SK-N-SH (cell line): ENCODE data around the gene PPP1R14C. TPM values are rescaled to one million over a fixed set of nuclear protein-coding genes. Genes with fewer than 3 reads are reported as not detected.

Source experiments
- CTCF ChIA-PET: fragments of 300-600, 350-600 bp; formaldehyde crosslinking; extraction: SDS; loops from one replicate; lab custom pipeline; 2021; lab: Yijun Ruan, JAX
- POLR2A ChIA-PET: fragments of 350-600 bp; sonication (Branson Sonifier 250); formaldehyde crosslinking; extraction: SDS; loops from one replicate; lab custom pipeline; 2020; ENCODE audit warnings: antibody characterized with exemption, inconsistent platforms; lab: Yijun Ruan, JAX
- DNase-seq: peaks from one replicate; pipeline ENCODE4 v3.0.0; 2012
- H2AFZ ChIP-seq: fragments of 200-600 bp; sonication (generic); 2 replicates; pipeline ENCODE4 v1.8.1; 2016; ENCODE audit warnings: antibody characterized with exemption, mild to moderate bottlenecking, low read depth
- H3F3A ChIP-seq: fragments of 200-600 bp; sonication (generic); replicated peaks from 2 replicates; pipeline ENCODE3; 2016; ENCODE audit warnings: antibody characterized with exemption, mild to moderate bottlenecking; ENCODE audit not compliant: insufficient read depth
- H3K27ac ChIP-seq, 2 experiments: fragments of 200-500 bp in 1 of 2; fragments of 200-600 bp in 1 of 2; sonication (Bioruptor generic) in 1 of 2; sonication (generic), shearing (Covaris generic) in 1 of 2; 2 replicates each; pipeline versions ENCODE4 v1.5.1 to v1.6.1; 2014 to 2016; ENCODE audit warnings: low read depth in 2 of 2, inconsistent platforms in 1 of 2, low read length in 1 of 2, mild to moderate bottlenecking in 1 of 2, mixed read lengths in 1 of 2
- H3K27me3 ChIP-seq: fragments of 200-600 bp; sonication (generic), shearing (Covaris generic); 2 replicates; pipeline ENCODE4 v1.6.1; 2016; ENCODE audit warnings: mixed run types; ENCODE audit not compliant: insufficient read depth
- H3K36me3 ChIP-seq, 2 experiments: fragments of 200-500 bp in 1 of 2; fragments of 200-600 bp in 1 of 2; sonication (Bioruptor generic) in 1 of 2; sonication (generic) in 1 of 2; replicated peaks in 1 of 2; 2 replicates each; pipeline versions ENCODE3 to v1.5.1; 2014 to 2016; ENCODE audit warnings: low read length in 1 of 2, mild to moderate bottlenecking in 1 of 2; ENCODE audit not compliant: insufficient read depth in 2 of 2, control insufficient read depth in 1 of 2
- H3K4me1 ChIP-seq, 2 experiments: fragments of 200-500 bp in 1 of 2; fragments of 200-600 bp in 1 of 2; sonication (Bioruptor generic) in 1 of 2; sonication (generic), shearing (Covaris generic) in 1 of 2; 2 replicates each; pipeline versions ENCODE4 v1.5.1 to v1.6.1; 2014 to 2016; ENCODE audit warnings: low read depth in 1 of 2, low read length in 1 of 2, mixed run types in 1 of 2; ENCODE audit not compliant: insufficient read depth in 2 of 2, control insufficient read depth in 1 of 2
- H3K4me2 ChIP-seq: fragments of 200-600 bp; sonication (generic), shearing (Covaris generic); 2 replicates; pipeline ENCODE4 v1.6.1; 2017; ENCODE audit warnings: mixed run types
- H3K4me3 ChIP-seq, 2 experiments: fragments of 200-500 bp in 1 of 2; fragments of 200-600 bp in 1 of 2; sonication (Bioruptor generic) in 1 of 2; sonication (generic), shearing (Covaris generic) in 1 of 2; 2 replicates each; pipeline versions ENCODE4 v1.5.1 to v1.8.1; 2014 to 2016; ENCODE audit warnings: low read depth in 2 of 2, inconsistent platforms in 1 of 2, low read length in 1 of 2, mild to moderate bottlenecking in 1 of 2, mixed read lengths in 1 of 2, moderate library complexity in 1 of 2
- H3K79me2 ChIP-seq: fragments of 200-600 bp; sonication (generic); 2 replicates; pipeline ENCODE4 v1.8.1; 2017; ENCODE audit warnings: mild to moderate bottlenecking; ENCODE audit not compliant: insufficient read depth
- H3K9ac ChIP-seq: fragments of 200-600 bp; sonication (generic); 2 replicates; pipeline ENCODE4 v1.6.1; 2017; ENCODE audit warnings: mixed run types
- H3K9me2 ChIP-seq: fragments of 200-600 bp; sonication (generic); 2 replicates; pipeline ENCODE4 v1.6.1; 2017; ENCODE audit warnings: mixed run types
- H3K9me3 ChIP-seq: fragments of 200-600 bp; sonication (generic); 2 replicates; pipeline ENCODE4 v1.6.1; 2017; ENCODE audit warnings: mixed run types, mild to moderate bottlenecking, moderate library complexity
- H4K20me1 ChIP-seq: fragments of 200-600 bp; sonication (generic); 2 replicates; pipeline ENCODE4 v1.6.1; 2017; ENCODE audit warnings: mild to moderate bottlenecking, mixed run types; ENCODE audit not compliant: insufficient read depth
- CHD2 ChIP-seq: fragments of 150-350 bp; IDR thresholded peaks from 2 replicates; pipeline ENCODE4 v1.6.1; 2018; ENCODE audit warnings: low read length; ENCODE audit not compliant: partially characterized antibody
- EP300 ChIP-seq, 2 experiments: IDR thresholded peaks; 2 replicates each; pipeline versions ENCODE4 v1.4.0 to v1.6.1; 2012; ENCODE audit warnings: borderline replicate concordance in 1 of 2, low read depth in 1 of 2, low read length in 1 of 2
- FOSL2 ChIP-seq: IDR thresholded peaks from 2 replicates; pipeline ENCODE4 v1.4.0; 2012; ENCODE audit warnings: low read depth, mild to moderate bottlenecking, moderate library complexity, borderline replicate concordance
- GATA2 ChIP-seq: sonication (generic); formaldehyde crosslinking; IDR thresholded peaks from 2 replicates; pipeline ENCODE4 v1.5.0; 2020; ENCODE audit warnings: mild to moderate bottlenecking, missing genetic modification reagents
- JUND ChIP-seq: IDR thresholded peaks from 2 replicates; pipeline ENCODE4 v1.4.0; 2012
- MEF2A ChIP-seq: IDR thresholded peaks from 2 replicates; pipeline ENCODE4 v1.4.0; 2012; ENCODE audit warnings: low read depth, borderline replicate concordance
- MXI1 ChIP-seq: IDR thresholded peaks from 2 replicates; pipeline ENCODE4 v1.6.1; 2012; ENCODE audit warnings: mild to moderate bottlenecking, low read depth, low read length, improper control_type of control experiment
- NFIC ChIP-seq: IDR thresholded peaks from 2 replicates; pipeline ENCODE4 v1.4.0; 2012; ENCODE audit warnings: borderline replicate concordance
- NRF1 ChIP-seq: IDR thresholded peaks from 2 replicates; pipeline ENCODE4 v1.6.1; 2012; ENCODE audit warnings: low read depth, mild to moderate bottlenecking, low read length
- POLR2AphosphoS5 ChIP-seq: IDR thresholded peaks from 2 replicates; pipeline ENCODE4 v1.6.1; 2012; ENCODE audit warnings: low read depth, low read length
- RFX5 ChIP-seq: IDR thresholded peaks from 2 replicates; pipeline ENCODE4 v1.6.1; 2012; ENCODE audit warnings: mild to moderate bottlenecking, improper control_type of control experiment, low read length
- RXRA ChIP-seq: IDR thresholded peaks from 2 replicates; pipeline ENCODE4 v1.4.0; 2012; ENCODE audit warnings: low read depth, mild to moderate bottlenecking, borderline replicate concordance
- SIN3A ChIP-seq: IDR thresholded peaks from 2 replicates; pipeline ENCODE4 v1.6.1; 2012; ENCODE audit warnings: low read depth, mild to moderate bottlenecking, low read length, moderate library complexity, borderline replicate concordance
- TAF1 ChIP-seq: IDR thresholded peaks from 2 replicates; pipeline ENCODE4 v1.6.1; 2012; ENCODE audit warnings: low read depth, mild to moderate bottlenecking, low read length, moderate library complexity, borderline replicate concordance
- TCF12 ChIP-seq: IDR thresholded peaks from 2 replicates; pipeline ENCODE4 v1.4.0; 2012
- TEAD4 ChIP-seq: IDR thresholded peaks from 2 replicates; pipeline ENCODE4 v1.4.0; 2012; ENCODE audit warnings: mild to moderate bottlenecking, borderline replicate concordance; ENCODE audit not compliant: insufficient read depth
- WGBS: methylation state at CpG from one replicate; pipeline ENCODE4 v1.1.6; 2017; ENCODE audit warnings: low lambda C conversion rate; 5-methylcytosine and 5-hydroxymethylcytosine counted together
- polyA plus RNA-seq, 3 experiments: library from polyadenylated mRNA; depleted of rRNA; stranded (reverse); fragments of >200 nt; gene quantifications; 2 replicates each; pipeline ENCODE4 v1.2.3, GENCODE V29; 2012
- TF ChIP-seq, protein P1 (sequence below): IDR thresholded peaks from 2 replicates; pipeline ENCODE4 v1.6.1; 2012; ENCODE audit warnings: mild to moderate bottlenecking, low read depth, low read length, moderate library complexity
- TF ChIP-seq, protein P2 (sequence below): IDR thresholded peaks from 2 replicates; pipeline ENCODE4; 2012
- TF ChIP-seq, protein P3 (sequence below): IDR thresholded peaks from 2 replicates; pipeline ENCODE4 v1.4.0; 2012; ENCODE audit warnings: low read depth, borderline replicate concordance

PPP1R14C gene
- polyA plus RNA-seq, 1 of the 3 experiments (the other 2 are of a cell fraction), result not detected

DNA sequence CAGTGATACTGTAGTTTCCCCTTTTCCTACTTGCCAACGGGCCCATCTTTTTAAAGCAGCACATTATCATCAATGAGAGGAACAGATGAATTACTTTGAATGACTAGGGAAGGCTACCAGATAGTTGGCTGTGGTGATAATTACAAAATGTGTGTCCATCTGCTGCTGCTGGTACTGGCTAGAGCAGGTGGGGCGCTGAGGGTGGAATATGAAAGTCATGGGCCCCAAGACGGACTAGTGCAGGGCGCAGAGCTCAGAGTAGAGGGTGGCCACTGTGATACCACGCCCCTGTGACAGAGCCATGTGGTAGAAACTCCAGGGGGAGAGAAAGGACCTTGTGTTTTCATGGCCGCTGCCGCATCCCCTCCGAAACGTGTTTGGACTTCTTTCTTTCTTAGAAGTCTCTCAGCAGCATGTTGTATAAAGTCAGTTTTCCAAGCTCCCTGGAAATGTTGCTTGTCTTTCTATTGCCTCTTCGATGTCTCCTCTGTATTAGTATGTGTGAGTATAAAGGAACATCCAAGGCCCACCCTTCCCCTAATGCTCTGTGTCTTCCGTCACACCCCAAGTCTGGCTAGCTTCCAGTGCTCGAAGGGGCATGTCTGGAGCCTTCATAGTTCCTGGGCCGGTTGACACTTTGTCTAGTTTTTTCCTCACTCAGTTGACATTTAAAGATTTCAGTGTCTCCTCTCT is 88.1 kb downstream of the PPP1R14C start:
- H3K4me2 ChIP-seq, result no peak overlapping the region
- ChIA-PET CTCF (interaction anchor here (0.7 kb wide), 1 partner anchor 8 kb away, joined by 3 read pairs; no protein-coding TSS in a partner anchor), POLR2A (no interaction called here)

DNA sequence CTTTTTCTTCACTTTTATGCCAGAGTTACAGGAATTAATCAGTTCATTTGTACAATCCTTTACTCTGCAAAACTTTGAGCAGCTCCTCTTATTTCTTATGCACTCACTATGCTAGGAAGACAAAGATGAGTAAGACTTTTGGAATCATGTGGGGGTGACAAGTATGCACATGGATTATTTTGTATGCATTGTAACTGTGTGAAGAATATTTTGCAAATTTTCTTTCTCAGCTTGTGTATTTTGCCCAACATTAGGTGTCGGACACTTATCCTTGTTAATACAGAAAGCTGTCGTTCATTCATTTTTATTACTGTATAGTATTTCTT is 88.6 kb downstream of the PPP1R14C start:
- no peak overlapping the region for H2AFZ ChIP-seq
- H4K20me1 ChIP-seq, result no peaks in the 10 kb centered on the region
- H3K27me3 ChIP-seq, result peaks cover 7% of the 10 kb centered on the region; the same call in 1 of the 2 replicates
- no peaks in the 10 kb centered on the region for H3K4me1 ChIP-seq
- H3K9me2 ChIP-seq, result no peaks in the 10 kb centered on the region
- no peak for DNase-seq
- TF ChIP-seq TEAD4 (no peak), TCF12 (no peak), RXRA (no peak), NFIC (no peak), TAF1 (no peak), GATA2 (no peak), RFX5 (no peak), MEF2A (no peak), JUND (no peak), MXI1 (no peak), NRF1 (no peak), CHD2 (no peak), EP300 (IDR thresholded peaks at IDR 0.05; ENCODE audit: borderline replicate concordance in 1 of 2, low read depth in 1 of 2, low read length in 1 of 2) (no peak)
- TF ChIP-seq, protein P1, sequence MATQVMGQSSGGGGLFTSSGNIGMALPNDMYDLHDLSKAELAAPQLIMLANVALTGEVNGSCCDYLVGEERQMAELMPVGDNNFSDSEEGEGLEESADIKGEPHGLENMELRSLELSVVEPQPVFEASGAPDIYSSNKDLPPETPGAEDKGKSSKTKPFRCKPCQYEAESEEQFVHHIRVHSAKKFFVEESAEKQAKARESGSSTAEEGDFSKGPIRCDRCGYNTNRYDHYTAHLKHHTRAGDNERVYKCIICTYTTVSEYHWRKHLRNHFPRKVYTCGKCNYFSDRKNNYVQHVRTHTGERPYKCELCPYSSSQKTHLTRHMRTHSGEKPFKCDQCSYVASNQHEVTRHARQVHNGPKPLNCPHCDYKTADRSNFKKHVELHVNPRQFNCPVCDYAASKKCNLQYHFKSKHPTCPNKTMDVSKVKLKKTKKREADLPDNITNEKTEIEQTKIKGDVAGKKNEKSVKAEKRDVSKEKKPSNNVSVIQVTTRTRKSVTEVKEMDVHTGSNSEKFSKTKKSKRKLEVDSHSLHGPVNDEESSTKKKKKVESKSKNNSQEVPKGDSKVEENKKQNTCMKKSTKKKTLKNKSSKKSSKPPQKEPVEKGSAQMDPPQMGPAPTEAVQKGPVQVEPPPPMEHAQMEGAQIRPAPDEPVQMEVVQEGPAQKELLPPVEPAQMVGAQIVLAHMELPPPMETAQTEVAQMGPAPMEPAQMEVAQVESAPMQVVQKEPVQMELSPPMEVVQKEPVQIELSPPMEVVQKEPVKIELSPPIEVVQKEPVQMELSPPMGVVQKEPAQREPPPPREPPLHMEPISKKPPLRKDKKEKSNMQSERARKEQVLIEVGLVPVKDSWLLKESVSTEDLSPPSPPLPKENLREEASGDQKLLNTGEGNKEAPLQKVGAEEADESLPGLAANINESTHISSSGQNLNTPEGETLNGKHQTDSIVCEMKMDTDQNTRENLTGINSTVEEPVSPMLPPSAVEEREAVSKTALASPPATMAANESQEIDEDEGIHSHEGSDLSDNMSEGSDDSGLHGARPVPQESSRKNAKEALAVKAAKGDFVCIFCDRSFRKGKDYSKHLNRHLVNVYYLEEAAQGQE, result no peak
- TF ChIP-seq, protein P2, sequence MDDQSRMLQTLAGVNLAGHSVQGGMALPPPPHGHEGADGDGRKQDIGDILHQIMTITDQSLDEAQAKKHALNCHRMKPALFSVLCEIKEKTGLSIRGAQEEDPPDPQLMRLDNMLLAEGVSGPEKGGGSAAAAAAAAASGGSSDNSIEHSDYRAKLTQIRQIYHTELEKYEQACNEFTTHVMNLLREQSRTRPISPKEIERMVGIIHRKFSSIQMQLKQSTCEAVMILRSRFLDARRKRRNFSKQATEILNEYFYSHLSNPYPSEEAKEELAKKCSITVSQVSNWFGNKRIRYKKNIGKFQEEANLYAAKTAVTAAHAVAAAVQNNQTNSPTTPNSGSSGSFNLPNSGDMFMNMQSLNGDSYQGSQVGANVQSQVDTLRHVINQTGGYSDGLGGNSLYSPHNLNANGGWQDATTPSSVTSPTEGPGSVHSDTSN, result no peak
- TF ChIP-seq, protein P3, sequence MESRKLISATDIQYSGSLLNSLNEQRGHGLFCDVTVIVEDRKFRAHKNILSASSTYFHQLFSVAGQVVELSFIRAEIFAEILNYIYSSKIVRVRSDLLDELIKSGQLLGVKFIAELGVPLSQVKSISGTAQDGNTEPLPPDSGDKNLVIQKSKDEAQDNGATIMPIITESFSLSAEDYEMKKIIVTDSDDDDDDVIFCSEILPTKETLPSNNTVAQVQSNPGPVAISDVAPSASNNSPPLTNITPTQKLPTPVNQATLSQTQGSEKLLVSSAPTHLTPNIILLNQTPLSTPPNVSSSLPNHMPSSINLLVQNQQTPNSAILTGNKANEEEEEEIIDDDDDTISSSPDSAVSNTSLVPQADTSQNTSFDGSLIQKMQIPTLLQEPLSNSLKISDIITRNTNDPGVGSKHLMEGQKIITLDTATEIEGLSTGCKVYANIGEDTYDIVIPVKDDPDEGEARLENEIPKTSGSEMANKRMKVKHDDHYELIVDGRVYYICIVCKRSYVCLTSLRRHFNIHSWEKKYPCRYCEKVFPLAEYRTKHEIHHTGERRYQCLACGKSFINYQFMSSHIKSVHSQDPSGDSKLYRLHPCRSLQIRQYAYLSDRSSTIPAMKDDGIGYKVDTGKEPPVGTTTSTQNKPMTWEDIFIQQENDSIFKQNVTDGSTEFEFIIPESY, result no peak
- H3F3A ChIP-seq, result no peaks in the 10 kb centered on the region
- no peaks in the 10 kb centered on the region for H3K79me2 ChIP-seq
- no peaks in the 10 kb centered on the region for H3K36me3 ChIP-seq
- WGBS, result 3% methylated on average over 2 of the region's 2 CpGs
- CTCF ChIA-PET, result no interaction called here
- H3K4me2 ChIP-seq, result no peak overlapping the region
- H3K4me3 ChIP-seq, result no peak overlapping the region
- no peaks in the 10 kb centered on the region for H3K9me3 ChIP-seq
- POLR2A ChIA-PET, result no interaction called here
- no peak overlapping the region for H3K27ac ChIP-seq
- no peak overlapping the region for H3K9ac ChIP-seq

More for the DNA sequence above, 88.1 kb downstream of the PPP1R14C start:
- no peak overlapping the region for H3K4me3 ChIP-seq
- no peak overlapping the region for H3K9ac ChIP-seq
- TF ChIP-seq, protein P2, result no peak
- TF ChIP-seq POLR2AphosphoS5 (no peak), SIN3A (no peak), TAF1 (no peak), RXRA (no peak), FOSL2 (no peak)
- H3K27ac ChIP-seq, result no peak overlapping the region
- WGBS, result 16% methylated on average over 10 of the region's 13 CpGs
- H3K79me2 ChIP-seq, result no peaks in the 10 kb centered on the region
- H3K9me2 ChIP-seq, result no peaks in the 10 kb centered on the region
- H3K4me1 ChIP-seq, result no peaks in the 10 kb centered on the region
- H3K9me3 ChIP-seq, result no peaks in the 10 kb centered on the region
- no peaks in the 10 kb centered on the region for H3K36me3 ChIP-seq
- no peak for DNase-seq
- no peaks in the 10 kb centered on the region for H3F3A ChIP-seq
- no peak overlapping the region for H2AFZ ChIP-seq
- no peaks in the 10 kb centered on the region for H4K20me1 ChIP-seq
- H3K27me3 ChIP-seq, result peaks cover 7% of the 10 kb centered on the region; the same call in 1 of the 2 replicates
